ENCODE measurements around the gene PI3.
"Not testable (repeated sequence)": the region's sequence is repeated elsewhere in the genome, so short reads cannot be mapped to it uniquely, and the experiment has no call there.

PI3 gene

GRCh38 chr20:45152405-45152804 lies 22.3 kb upstream of the PI3 start:
- no peak overlapping the region for H3K4me3 ChIP-seq (ENCODE audit: low read depth, low read length)
- DNase-seq (ENCODE audit: low read depth): no peak
- TF ChIP-seq CTCF (IDR thresholded peaks at IDR 0.05; ENCODE audit: control insufficient read depth, extremely low read depth, insufficient read depth): no peak

- no peak overlapping the region for H3K4me3 ChIP-seq (ENCODE audit: low read depth, low read length)
- peak; percentile 59 for DNase-seq (ENCODE audit: low read depth)
- TF ChIP-seq CTCF (IDR thresholded peaks at IDR 0.05; ENCODE audit: control insufficient read depth, extremely low read depth, insufficient read depth): no peak
Measured at GRCh38 chr20:45153147-45153546, 21.6 kb upstream of the PI3 start.

DNA sequence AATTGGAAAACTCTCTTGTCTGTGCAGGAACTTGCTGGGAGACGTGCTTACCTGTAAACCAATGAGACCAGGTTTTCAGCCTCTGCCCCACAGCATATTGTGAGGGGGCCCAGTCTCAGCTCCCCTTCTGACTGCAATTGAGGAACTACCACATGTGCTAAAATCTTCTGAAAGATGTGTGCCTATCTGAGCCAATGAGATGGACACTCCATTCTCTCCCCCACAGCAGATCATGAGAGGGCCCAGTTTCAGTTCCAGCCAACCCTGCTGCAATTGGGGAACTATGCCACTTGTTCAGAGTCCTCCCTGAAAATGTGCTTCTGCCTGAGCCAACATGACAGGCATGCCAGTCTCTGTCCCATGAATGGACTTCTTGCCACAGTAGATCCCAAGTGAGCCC lies 20.9 kb upstream of the PI3 start:
- no peak for TF ChIP-seq CTCF (IDR thresholded peaks at IDR 0.05; ENCODE audit: control insufficient read depth, extremely low read depth, insufficient read depth)
- no peak overlapping the region for H3K4me3 ChIP-seq (ENCODE audit: low read depth, low read length)
- no peak for DNase-seq (ENCODE audit: low read depth)

- TF ChIP-seq CTCF (IDR thresholded peaks at IDR 0.05; ENCODE audit: control insufficient read depth, extremely low read depth, insufficient read depth): no peak
- H3K4me3 ChIP-seq (ENCODE audit: low read depth, low read length): no peak overlapping the region
- DNase-seq (ENCODE audit: low read depth): no peak
Measured at GRCh38 chr20:45154183-45154582, 20.5 kb upstream of the PI3 start.

DNA sequence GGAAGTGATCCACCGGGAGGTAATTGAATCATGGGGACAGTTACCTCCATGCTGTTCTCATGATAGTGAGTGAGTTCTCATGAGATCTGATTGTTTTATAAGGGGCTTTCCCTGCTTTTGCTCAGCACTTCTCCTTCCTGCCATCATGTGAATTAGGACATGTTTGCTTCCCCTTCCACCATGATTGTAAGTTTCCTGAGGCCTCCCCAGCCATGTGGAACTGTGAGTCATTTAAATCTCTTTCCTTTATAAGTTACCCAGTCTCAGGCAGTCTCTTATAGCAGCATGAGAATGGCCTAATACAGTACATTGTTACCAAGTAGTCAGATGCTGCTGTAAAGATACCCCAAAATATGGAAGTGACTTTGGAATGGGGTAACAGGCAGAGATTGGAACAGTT lies 19.9 kb upstream of the PI3 start:
- DNase-seq (ENCODE audit: low read depth); H3K4me3 ChIP-seq (ENCODE audit: low read depth, low read length): not testable (repeated sequence)

- no peak for DNase-seq (ENCODE audit: low read depth)
- no peak overlapping the region for H3K4me3 ChIP-seq (ENCODE audit: low read depth, low read length)
- TF ChIP-seq CTCF (IDR thresholded peaks at IDR 0.05; ENCODE audit: control insufficient read depth, extremely low read depth, insufficient read depth): no peak
Measured at GRCh38 chr20:45156713-45157112, 18.0 kb upstream of the PI3 start.

GRCh38 chr20:45157962-45158361 lies 16.7 kb upstream of the PI3 start:
- H3K4me3 ChIP-seq (ENCODE audit: low read depth, low read length): no peak overlapping the region
- DNase-seq (ENCODE audit: low read depth): peak; percentile 85
- TF ChIP-seq CTCF (IDR thresholded peaks at IDR 0.05; ENCODE audit: control insufficient read depth, extremely low read depth, insufficient read depth): no peak

All from LNCaP clone FGC (cell line).